ENCODE data around the gene NEURL2.
"Not testable (repeated sequence)": the region's sequence is repeated elsewhere in the genome, so short reads cannot be mapped to it uniquely, and the experiment has no call there.

The NEURL2 gene

DNA sequence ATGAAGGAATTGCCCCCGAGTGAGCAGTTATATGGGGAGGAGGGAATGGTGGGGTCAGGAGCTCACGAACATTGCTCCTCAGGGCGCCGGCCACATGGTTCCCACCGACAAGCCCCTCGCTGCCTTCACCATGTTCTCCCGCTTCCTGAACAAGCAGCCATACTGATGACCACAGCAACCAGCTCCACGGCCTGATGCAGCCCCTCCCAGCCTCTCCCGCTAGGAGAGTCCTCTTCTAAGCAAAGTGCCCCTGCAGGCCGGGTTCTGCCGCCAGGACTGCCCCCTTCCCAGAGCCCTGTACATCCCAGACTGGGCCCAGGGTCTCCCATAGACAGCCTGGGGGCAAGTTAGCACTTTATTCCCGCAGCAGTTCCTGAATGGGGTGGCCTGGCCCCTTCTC is 7.3 kb upstream of the NEURL2 start:
- no peak for DNase-seq

- no peak for DNase-seq
Observed at GRCh38 chr20:45897692-45898091, 6.7 kb upstream of the NEURL2 start.

DNA sequence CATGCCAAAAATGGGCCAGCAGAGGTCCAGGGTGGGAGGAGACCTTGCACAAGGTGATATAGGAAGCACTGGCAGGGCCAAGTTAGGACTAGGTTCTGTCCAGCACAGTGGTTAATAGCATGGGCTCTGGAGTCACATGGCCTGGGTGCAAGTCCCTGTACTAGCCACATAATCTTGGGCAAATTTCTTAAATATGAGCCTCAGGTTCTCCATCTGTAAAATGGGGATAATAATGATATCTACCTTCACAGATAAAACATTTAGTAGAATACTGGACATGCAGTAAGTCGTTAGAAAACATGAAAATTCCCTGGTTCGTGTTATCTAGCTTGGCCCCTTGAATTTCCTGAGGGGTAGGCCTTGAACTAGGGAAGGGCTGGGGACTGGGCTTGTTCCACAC is 6.3 kb upstream of the NEURL2 start:
- no peak for DNase-seq

DNA sequence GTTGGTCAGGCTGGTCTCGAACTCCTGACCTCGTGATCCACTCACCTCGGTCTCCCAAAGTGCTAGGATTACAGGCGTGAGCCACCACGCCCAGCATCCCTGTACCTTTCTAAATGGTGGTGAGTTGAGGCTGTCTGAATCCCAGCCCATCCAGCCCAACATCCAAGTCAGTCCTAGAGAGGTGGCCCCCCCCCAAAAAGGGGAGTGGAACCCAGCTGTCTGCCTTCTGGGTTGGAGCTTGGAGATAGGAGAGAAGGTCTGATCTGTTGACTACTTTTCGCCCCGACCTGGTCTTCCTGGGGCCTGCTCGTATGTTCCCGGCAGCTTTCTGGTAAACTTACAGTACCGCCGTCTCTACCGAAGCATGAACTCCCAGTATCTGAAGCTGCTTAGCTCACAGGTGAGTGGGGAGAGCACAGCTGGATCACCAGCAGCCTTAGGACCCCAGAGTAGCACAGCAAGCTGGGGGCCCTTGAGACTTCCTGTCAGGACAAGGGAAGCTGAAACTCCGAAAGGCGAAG is 5.7 kb upstream of the NEURL2 start:
- no peak for DNase-seq

DNA sequence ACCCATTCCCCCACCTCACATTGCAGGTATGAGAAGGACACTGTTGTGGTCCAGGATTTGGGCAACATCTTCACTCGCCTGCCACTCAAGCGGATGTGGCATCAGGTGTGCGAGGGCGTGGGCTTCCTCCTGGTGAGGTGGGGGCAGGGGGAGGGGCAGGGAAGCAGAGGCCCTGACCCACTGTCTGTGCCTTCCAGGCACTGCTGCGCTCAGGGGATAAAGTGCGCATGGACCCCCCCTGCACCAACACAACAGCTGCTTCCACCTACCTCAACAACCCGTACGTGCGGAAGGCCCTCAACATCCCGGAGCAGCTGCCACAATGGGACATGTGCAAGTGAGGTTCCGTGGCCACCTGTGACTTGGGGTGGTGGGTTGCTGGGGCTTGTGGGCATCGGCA is 3.8 kb upstream of the NEURL2 start:
- no peak for DNase-seq

DNA sequence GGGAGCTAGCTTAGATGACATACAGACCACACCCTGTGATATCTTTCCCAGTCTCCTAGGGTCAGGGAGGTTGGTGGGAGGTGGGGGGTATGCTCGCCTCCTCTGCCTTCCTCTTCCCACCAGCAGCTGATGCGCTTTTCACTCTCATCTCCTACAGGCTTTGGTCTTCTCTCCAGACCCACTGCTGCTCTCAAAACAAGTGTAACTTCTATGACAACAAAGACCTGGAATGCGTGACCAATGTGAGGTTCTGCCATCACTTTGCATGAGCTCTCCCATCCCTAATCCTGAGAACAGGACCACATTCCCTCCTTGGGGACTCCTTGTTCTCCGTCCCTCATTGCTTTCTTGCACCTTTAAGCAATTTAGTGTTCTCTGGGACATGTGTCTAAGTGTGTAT is 2.8 kb upstream of the NEURL2 start:
- no peak for DNase-seq

DNA sequence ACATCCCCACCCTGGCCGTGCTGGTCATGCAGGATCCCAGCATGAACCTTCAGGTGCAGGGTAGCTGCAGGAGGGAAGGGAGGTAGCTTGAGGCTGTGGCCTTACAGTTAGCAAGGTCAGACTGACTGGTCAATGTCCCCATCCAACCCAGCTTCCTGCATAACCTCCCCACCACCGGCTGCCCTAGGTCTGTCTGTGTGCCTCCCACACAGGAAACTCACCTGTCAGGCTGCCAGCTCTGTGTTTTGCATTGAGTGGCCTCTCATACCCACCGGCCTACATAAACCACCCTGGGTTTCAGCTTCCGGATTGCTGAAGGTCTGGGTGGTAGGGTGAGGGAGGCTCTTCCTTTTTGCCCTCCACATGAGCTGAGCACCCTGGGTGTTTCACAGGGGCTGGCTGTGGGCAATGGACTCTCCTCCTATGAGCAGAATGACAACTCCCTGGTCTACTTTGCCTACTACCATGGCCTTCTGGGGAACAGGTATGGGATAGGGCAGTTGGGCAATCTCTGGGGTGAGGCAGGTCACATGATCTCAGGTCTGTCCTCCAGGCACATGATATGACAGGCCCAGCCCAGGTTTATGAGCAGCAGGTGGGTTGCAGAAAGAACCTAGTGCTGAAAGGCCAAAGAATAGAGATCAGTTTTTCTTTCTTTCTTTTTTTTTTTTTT is 2.0 kb upstream of the NEURL2 start:
- peak in 1 of 2 experiments; percentile 47 for DNase-seq

GRCh38 chr20:45892049-45892825 is 1.2 kb upstream of the NEURL2 start:
- no peak for DNase-seq

GRCh38 chr20:45890077-45890984 is 677 bp downstream of the NEURL2 start:
- DNase-seq: peak; percentile 72 to 73

GRCh38 chr20:45888681-45889080 is 2.3 kb downstream of the NEURL2 start:
- no peak for DNase-seq

GRCh38 chr20:45887346-45887715 is 3.7 kb downstream of the NEURL2 start, which contains the start of gene SPATA25:
SPATA25 (minus strand) TSS chr20:45887622; CDS start chr20:45887590, 32 bp downstream.
- no peak for DNase-seq

DNA sequence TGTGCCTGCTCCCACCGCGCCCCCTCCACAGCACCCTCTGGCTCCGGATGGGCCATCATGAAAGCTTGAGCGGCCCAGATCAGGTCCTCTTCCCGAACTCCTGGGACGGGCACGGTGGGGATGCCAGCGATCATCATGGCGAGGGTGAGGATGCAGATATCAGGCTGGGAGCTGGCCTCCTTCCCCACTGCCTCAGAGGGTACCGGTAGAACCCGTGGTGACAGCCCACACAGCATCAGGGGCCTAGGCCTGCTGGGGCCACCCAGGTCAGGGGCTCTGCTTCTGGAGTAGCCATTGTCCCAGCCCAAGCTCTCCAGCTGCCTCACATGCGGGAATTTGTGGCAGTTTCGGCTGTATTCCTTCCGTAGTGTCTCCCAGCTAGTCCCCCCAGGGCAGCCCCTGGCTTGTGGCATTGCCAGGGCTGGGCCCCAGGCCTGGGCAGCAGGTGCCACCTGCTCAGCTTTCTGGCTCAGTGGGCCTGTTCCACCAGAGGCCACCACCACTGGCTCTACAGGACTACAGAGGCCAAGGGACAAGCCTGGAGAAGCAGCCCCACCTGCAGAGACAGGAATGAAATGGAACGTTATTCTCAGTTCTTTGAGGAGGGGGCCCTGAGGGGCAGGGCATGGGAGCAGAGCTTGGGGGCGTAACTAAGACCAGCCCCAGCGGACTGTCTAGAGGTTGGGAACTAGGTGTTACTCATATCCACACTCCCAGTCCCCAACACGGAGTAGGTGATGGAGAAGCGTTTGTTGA is 4.2 kb downstream of the NEURL2 start:
- DNase-seq: no peak

DNA sequence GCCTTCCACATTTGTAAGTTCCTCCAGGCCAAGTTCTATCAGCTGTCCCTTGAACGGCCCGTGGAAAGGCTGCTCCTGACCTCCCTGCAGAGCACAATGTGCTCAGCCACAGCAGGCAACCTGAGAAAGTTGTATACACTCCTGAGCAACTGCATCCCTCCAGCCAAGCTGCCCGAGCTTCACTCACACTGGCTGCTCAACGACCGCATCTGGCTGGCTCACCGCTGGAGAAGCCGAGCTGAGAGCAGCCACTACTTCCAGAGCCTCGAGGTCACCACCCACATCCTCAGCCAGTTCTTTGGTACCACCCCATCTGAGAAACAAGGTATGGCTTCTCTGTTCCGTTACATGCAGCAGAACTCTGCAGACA is 7.9 kb downstream of the NEURL2 start:
- DNase-seq: no peak

DNA sequence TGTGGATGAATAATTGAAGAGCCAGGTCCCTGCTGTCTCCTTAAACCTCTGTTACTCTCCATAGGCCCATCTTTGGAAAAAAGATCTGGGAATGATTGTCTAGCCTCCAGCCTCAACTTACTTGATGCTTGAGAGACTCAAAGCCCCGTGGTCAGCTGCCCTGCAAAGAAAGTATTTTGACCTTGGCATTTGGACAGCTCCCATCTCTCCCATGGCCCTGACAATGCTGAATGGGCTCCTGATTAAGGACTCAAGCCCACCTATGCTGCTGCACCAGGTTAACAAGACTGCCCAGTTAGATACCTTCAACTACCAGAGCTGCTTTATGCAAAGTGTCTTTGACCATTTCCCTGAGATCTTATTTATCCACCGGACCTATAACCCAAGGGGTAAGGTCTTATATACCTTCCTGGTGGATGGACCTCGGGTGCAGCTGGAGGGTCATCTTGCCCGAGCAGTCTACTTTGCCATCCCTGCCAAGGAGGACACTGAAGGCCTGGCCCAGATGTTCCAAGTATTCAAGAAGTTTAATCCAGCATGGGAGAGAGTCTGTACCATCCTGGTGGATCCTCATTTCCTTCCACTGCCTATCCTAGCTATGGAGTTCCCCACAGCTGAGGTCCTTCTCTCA is 8.4 kb downstream of the NEURL2 start:
- no peak for DNase-seq

GRCh38 chr20:45880988-45881788 is 9.8 kb downstream of the NEURL2 start, which contains the start of gene ZSWIM1:
ZSWIM1 (plus strand) TSS chr20:45881227; CDS start chr20:45882593, 1,366 bp downstream.
- DNase-seq: peak; percentile 99 to 100

GRCh38 chr20:45878076-45878761 is 12.8 kb downstream of the NEURL2 start:
- DNase-seq: no peak

GRCh38 chr20:45874576-45874975 is 16.4 kb downstream of the NEURL2 start:
- no peak for DNase-seq

DNA sequence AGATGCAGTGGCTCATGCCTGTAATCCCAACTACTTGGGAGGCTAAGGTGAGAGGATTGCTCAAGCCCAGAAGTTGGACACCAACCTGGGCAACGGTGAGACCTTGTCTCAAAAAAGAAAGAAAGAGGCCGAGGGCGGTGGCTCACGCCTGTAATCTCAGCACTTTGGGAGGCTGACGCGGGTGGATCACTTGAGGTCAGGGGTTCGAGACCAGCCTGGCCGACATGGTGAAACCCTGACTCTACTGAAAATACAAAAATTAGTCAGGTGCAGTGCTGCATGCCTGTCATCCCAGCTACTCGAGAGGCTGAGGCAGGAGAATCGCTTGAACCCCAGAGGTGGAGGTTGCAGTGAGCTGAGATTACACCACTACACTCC is 16.9 kb downstream of the NEURL2 start:
- DNase-seq: not testable (repeated sequence)

- no peak for DNase-seq
Observed at GRCh38 chr20:45873409-45874103, 17.5 kb downstream of the NEURL2 start.

DNA sequence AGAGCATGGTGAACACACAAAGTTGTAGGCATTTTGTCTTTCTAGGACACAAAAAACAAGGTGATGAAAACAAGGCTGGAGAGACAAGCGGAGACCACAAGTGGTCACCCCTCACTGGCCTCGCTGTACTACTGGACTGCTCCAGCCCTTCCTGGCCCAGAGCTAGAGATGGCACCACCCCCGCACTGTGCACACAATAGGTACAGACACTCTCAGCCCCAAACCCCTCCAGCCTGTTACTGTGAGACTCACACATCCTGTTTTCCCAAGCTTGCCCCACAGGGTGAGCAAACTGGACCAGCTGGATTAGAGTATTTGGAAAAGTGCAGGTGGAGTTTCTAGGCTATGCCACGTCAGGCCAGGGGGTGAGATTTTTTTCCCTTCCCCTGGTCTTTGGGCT is 18.4 kb downstream of the NEURL2 start:
- DNase-seq: no peak

Measured in activated T-cell treated with anti-CD3 and anti-CD28 coated beads, Interleukin-2, amount 50 U/mL, for 48 hours (primary cell).